GM23338 (cell line): Measurements from ENCODE around the gene CDC42BPA. TPM values are rescaled to one million over a fixed set of nuclear protein-coding genes. Genes with fewer than 3 reads are reported as not detected.

ENCODE experiments used
- ATAC-seq: fragments of 200-7000 bp; cut with Tn5 transposase; 3 replicates; pipeline ENCODE4 v1.9.1; 2020
- DNase-seq: peaks from one replicate; pipeline ENCODE4 v3.0.0-alpha.2; 2015; ENCODE audit warnings: low spot score
- H2AFZ ChIP-seq: fragments of 200-600 bp; sonication (generic); 2 replicates; pipeline ENCODE4 v1.8.0; 2016; ENCODE audit warnings: antibody characterized with exemption, mild to moderate bottlenecking, moderate library complexity
- H3F3A ChIP-seq: fragments of 200-600 bp; sonication (generic); replicated peaks from 2 replicates; pipeline ENCODE4 v1.8.0; 2017; ENCODE audit warnings: antibody characterized with exemption, mixed run types, low read depth
- H3K27ac ChIP-seq: fragments of 200-600 bp; sonication (generic); 2 replicates; pipeline ENCODE4 v1.6.1; 2016; ENCODE audit warnings: low read depth
- H3K27me3 ChIP-seq: fragments of 200-600 bp; sonication (generic); 2 replicates; pipeline ENCODE4 v1.8.0; 2016; ENCODE audit warnings: mild to moderate bottlenecking, mixed run types, moderate library complexity; ENCODE audit not compliant: insufficient read depth
- H3K36me3 ChIP-seq: fragments of 200-600 bp; sonication (generic); 2 replicates; pipeline ENCODE4 v1.8.0; 2016; ENCODE audit warnings: mild to moderate bottlenecking; ENCODE audit not compliant: insufficient read depth
- H3K4me1 ChIP-seq: fragments of 200-600 bp; sonication (generic); 2 replicates; pipeline ENCODE4 v1.8.0; 2016; ENCODE audit warnings: mild to moderate bottlenecking, moderate library complexity; ENCODE audit not compliant: insufficient read depth
- H3K4me2 ChIP-seq: fragments of 200-600 bp; sonication (generic); 2 replicates; pipeline ENCODE4 v1.7.1; 2017; ENCODE audit warnings: mixed run types
- H3K4me3 ChIP-seq: fragments of 200-600 bp; sonication (generic); 2 replicates; pipeline ENCODE4 v1.6.1; 2016; ENCODE audit warnings: mixed run types
- H3K79me2 ChIP-seq: fragments of 200-600 bp; sonication (generic); replicated peaks from 2 replicates; pipeline ENCODE4 v1.8.0; 2017; ENCODE audit warnings: mild to moderate bottlenecking; ENCODE audit not compliant: insufficient read depth
- H3K9me2 ChIP-seq: fragments of 200-600 bp; sonication (generic); 2 replicates; pipeline ENCODE4 v1.8.0; 2017; ENCODE audit not compliant: insufficient read depth
- H4K20me1 ChIP-seq: fragments of 200-600 bp; sonication (generic); replicated peaks from 2 replicates; pipeline ENCODE4 v1.8.0; 2017; ENCODE audit warnings: mild to moderate bottlenecking; ENCODE audit not compliant: insufficient read depth
- H3K27ac Mint-ChIP-seq: 2 replicates; pipeline ENCODE4 v1.8.0; 2020; ENCODE audit warnings: inconsistent platforms, mild to moderate bottlenecking, moderate library complexity, mixed read lengths
- H3K27me3 Mint-ChIP-seq: 3 replicates; pipeline ENCODE4 v1.8.0; 2022; ENCODE audit warnings: low read depth, mild to moderate bottlenecking, moderate library complexity, mixed read lengths, inconsistent platforms; ENCODE audit not compliant: insufficient read depth, poor library complexity
- H3K36me3 Mint-ChIP-seq: 3 replicates; pipeline ENCODE4 v1.8.0; 2021; ENCODE audit warnings: low read depth, mild to moderate bottlenecking, inconsistent platforms, moderate library complexity, mixed read lengths
- H3K4me1 Mint-ChIP-seq: 3 replicates; pipeline ENCODE4 v1.8.0; 2020; ENCODE audit warnings: mild to moderate bottlenecking, inconsistent platforms, mixed read lengths
- H3K4me3 Mint-ChIP-seq: 3 replicates; pipeline ENCODE4 v1.8.0; 2021; ENCODE audit warnings: moderate library complexity, mild to moderate bottlenecking, inconsistent platforms, mixed read lengths
- H3K9me3 Mint-ChIP-seq: 3 replicates; pipeline ENCODE4 v1.8.0; 2020; ENCODE audit warnings: moderate library complexity, mild to moderate bottlenecking, inconsistent platforms, mixed read lengths
- EZH2 ChIP-seq: fragments of 200-600 bp; sonication (generic); IDR thresholded peaks from one replicate; pipeline ENCODE4 v1.8.0; 2017; ENCODE audit warnings: antibody characterized with exemption, mild to moderate bottlenecking, low read depth; ENCODE audit not compliant: unreplicated experiment
- JUNB ChIP-seq: IDR thresholded peaks from one replicate; pipeline ENCODE4 v1.6.1; 2016; ENCODE audit warnings: antibody characterized with exemption; ENCODE audit not compliant: unreplicated experiment
- STAT1 ChIP-seq: IDR thresholded peaks from one replicate; pipeline ENCODE4 v1.6.1; 2016; ENCODE audit warnings: antibody characterized with exemption; ENCODE audit not compliant: unreplicated experiment
- ZNF114 ChIP-seq: fragments of 250-450 bp; sonication (Bioruptor Pico); IDR thresholded peaks from 2 replicates; pipeline ENCODE4 v1.5.0; 2020; ENCODE audit warnings: mild to moderate bottlenecking, moderate library complexity
- ZNF331 ChIP-seq: fragments of 250-450 bp; sonication (Bioruptor Pico); IDR thresholded peaks from 2 replicates; pipeline ENCODE4 v1.5.0; 2020; ENCODE audit warnings: low read depth, mild to moderate bottlenecking, moderate library complexity
- polyA plus RNA-seq: library from polyadenylated mRNA; unstranded; fragments of >200 nt; fragmentation: Nextera tagmentation; extraction: Ambion mirVana; gene quantifications from 2 replicates; pipeline ENCODE4 v1.2.1, GENCODE V29; 2016
- total RNA-seq: library from RNA; depleted of rRNA; stranded (reverse); fragments of >200 nt; shearing (Covaris generic); gene quantifications from 2 replicates; pipeline ENCODE4 v1.2.3, GENCODE V29; 2014
- TF ChIP-seq, protein P1 (sequence below): IDR thresholded peaks from 2 replicates; pipeline ENCODE4 v1.6.1; 2016; ENCODE audit warnings: antibody characterized with exemption
- TF ChIP-seq, protein P2 (sequence below): IDR thresholded peaks from one replicate; pipeline ENCODE4 v1.6.1; 2018; ENCODE audit warnings: antibody characterized with exemption; ENCODE audit not compliant: unreplicated experiment
- TF ChIP-seq, protein P3 (sequence below): fragments of 250-450 bp; sonication (Bioruptor Pico); IDR thresholded peaks from 2 replicates; pipeline ENCODE4 v1.5.0; 2020; ENCODE audit warnings: mild to moderate bottlenecking, moderate library complexity
- TF ChIP-seq, protein P4 (sequence below), 2 experiments: fragments of 200-600 bp in 1 of 2; sonication (generic) in 1 of 2; conservative IDR thresholded peaks; 2 replicates each; pipeline versions ENCODE4 v1.5.1 to v1.6.1; 2016 to 2017; ENCODE audit warnings: antibody characterized with exemption in 2 of 2, low read depth in 2 of 2, mild to moderate bottlenecking in 2 of 2, moderate library complexity in 1 of 2

The CDC42BPA gene
- total and polyA plus RNA-seq, 2 experiments from 2014 or later: 17.7 to 40.1 TPM

DNA sequence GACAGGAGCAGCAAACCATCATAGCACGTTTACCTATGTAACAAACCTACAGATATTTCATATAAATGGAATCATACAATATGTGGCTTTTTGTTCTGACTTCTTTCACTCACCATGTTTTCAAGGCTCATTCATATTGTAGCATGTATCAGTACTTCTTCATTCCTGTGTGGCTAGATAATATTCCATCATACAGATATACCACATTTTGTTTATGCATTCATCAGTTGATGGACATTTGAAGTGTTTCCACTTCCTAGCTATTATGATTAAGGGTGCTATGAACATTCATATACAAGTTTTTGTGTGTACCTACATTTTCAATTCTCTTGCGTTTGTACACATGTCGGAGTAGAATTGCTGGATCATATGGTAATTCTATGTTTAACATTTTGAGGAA lies 90.1 kb downstream of the CDC42BPA start:
- Histone ChIP-seq H3K79me2 (peaks cover 22% of the 10 kb centered on the region; the same call in 1 of the 2 replicates), H2AFZ (no peak overlapping the region), H3K27ac (no peak overlapping the region), H3K4me2 (no peak overlapping the region), H4K20me1 (0 out of 2 replicates have a peak, but pooled peaks cover 3% of the 10 kb centered on the region), H3K27me3 (no peaks in the 10 kb centered on the region), H3K36me3 (no peaks in the 10 kb centered on the region), H3F3A (no peaks in the 10 kb centered on the region), H3K4me1 (0 out of 2 replicates have a peak, but pooled peaks cover 3% of the 10 kb centered on the region), H3K9me2 (no peaks in the 10 kb centered on the region), H3K4me3 (no peak overlapping the region)
- DNase-seq: no peak
- Mint-ChIP-seq H3K4me1 (peaks cover 16% of the 10 kb centered on the region), H3K4me3 (no peak overlapping the region), H3K9me3 (no peaks in the 10 kb centered on the region), H3K27me3 (no peaks in the 10 kb centered on the region), H3K27ac (no peak overlapping the region), H3K36me3 (peaks cover 6% of the 10 kb centered on the region; the same call in 1 of the 3 replicates)
- TF ChIP-seq EZH2: no peak
- TF ChIP-seq, protein P1, sequence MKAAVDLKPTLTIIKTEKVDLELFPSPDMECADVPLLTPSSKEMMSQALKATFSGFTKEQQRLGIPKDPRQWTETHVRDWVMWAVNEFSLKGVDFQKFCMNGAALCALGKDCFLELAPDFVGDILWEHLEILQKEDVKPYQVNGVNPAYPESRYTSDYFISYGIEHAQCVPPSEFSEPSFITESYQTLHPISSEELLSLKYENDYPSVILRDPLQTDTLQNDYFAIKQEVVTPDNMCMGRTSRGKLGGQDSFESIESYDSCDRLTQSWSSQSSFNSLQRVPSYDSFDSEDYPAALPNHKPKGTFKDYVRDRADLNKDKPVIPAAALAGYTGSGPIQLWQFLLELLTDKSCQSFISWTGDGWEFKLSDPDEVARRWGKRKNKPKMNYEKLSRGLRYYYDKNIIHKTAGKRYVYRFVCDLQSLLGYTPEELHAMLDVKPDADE: no peak
- no peak for ATAC-seq

DNA sequence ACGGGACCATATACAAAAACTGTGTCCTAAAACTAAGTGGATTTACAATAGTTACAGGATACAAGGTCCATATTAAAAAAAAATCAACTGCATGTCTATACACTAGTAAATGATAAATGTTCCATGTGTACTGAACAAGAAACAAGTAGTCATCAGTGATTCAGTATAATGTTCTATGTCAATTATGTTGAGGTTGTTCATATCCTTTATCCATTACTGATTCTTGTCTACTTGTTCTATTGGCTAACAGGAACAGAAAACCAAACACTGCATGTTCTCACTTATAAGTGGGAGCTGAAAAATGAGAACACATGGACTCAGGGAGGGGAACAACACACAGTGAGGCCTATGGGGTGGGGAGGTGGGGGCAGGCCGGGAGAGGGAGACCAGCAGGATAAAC lies 90.5 kb downstream of the CDC42BPA start:
- Histone ChIP-seq H3K4me1 (0 out of 2 replicates have a peak, but pooled peaks cover 3% of the 10 kb centered on the region), H3K9me2 (no peaks in the 10 kb centered on the region), H3F3A (no peaks in the 10 kb centered on the region), H3K36me3 (no peaks in the 10 kb centered on the region), H3K79me2 (peaks cover 27% of the 10 kb centered on the region; the same call in 1 of the 2 replicates), H3K4me3 (no peak overlapping the region), H3K4me2 (no peak overlapping the region), H3K27me3 (no peaks in the 10 kb centered on the region), H4K20me1 (0 out of 2 replicates have a peak, but pooled peaks cover 3% of the 10 kb centered on the region), H2AFZ (no peak overlapping the region), H3K27ac (no peak overlapping the region)
- peaks cover 6% of the 10 kb centered on the region; the same call in 1 of the 3 replicates for H3K36me3 Mint-ChIP-seq
- no peak overlapping the region for H3K4me3 Mint-ChIP-seq
- no peak for ATAC-seq
- H3K9me3 Mint-ChIP-seq: no peaks in the 10 kb centered on the region
- DNase-seq: no peak
- no peaks in the 10 kb centered on the region for H3K27me3 Mint-ChIP-seq
- H3K27ac Mint-ChIP-seq: no peak overlapping the region
- H3K4me1 Mint-ChIP-seq: peaks cover 19% of the 10 kb centered on the region
- TF ChIP-seq JUNB: no peak
- no peak for TF ChIP-seq ZNF114 (CRISPR knock-in tag)
- TF ChIP-seq, protein P2, sequence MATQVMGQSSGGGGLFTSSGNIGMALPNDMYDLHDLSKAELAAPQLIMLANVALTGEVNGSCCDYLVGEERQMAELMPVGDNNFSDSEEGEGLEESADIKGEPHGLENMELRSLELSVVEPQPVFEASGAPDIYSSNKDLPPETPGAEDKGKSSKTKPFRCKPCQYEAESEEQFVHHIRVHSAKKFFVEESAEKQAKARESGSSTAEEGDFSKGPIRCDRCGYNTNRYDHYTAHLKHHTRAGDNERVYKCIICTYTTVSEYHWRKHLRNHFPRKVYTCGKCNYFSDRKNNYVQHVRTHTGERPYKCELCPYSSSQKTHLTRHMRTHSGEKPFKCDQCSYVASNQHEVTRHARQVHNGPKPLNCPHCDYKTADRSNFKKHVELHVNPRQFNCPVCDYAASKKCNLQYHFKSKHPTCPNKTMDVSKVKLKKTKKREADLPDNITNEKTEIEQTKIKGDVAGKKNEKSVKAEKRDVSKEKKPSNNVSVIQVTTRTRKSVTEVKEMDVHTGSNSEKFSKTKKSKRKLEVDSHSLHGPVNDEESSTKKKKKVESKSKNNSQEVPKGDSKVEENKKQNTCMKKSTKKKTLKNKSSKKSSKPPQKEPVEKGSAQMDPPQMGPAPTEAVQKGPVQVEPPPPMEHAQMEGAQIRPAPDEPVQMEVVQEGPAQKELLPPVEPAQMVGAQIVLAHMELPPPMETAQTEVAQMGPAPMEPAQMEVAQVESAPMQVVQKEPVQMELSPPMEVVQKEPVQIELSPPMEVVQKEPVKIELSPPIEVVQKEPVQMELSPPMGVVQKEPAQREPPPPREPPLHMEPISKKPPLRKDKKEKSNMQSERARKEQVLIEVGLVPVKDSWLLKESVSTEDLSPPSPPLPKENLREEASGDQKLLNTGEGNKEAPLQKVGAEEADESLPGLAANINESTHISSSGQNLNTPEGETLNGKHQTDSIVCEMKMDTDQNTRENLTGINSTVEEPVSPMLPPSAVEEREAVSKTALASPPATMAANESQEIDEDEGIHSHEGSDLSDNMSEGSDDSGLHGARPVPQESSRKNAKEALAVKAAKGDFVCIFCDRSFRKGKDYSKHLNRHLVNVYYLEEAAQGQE: no peak
- no peak for TF ChIP-seq EZH2
- TF ChIP-seq ZNF331 (CRISPR knock-in tag): no peak
- TF ChIP-seq, protein P3, sequence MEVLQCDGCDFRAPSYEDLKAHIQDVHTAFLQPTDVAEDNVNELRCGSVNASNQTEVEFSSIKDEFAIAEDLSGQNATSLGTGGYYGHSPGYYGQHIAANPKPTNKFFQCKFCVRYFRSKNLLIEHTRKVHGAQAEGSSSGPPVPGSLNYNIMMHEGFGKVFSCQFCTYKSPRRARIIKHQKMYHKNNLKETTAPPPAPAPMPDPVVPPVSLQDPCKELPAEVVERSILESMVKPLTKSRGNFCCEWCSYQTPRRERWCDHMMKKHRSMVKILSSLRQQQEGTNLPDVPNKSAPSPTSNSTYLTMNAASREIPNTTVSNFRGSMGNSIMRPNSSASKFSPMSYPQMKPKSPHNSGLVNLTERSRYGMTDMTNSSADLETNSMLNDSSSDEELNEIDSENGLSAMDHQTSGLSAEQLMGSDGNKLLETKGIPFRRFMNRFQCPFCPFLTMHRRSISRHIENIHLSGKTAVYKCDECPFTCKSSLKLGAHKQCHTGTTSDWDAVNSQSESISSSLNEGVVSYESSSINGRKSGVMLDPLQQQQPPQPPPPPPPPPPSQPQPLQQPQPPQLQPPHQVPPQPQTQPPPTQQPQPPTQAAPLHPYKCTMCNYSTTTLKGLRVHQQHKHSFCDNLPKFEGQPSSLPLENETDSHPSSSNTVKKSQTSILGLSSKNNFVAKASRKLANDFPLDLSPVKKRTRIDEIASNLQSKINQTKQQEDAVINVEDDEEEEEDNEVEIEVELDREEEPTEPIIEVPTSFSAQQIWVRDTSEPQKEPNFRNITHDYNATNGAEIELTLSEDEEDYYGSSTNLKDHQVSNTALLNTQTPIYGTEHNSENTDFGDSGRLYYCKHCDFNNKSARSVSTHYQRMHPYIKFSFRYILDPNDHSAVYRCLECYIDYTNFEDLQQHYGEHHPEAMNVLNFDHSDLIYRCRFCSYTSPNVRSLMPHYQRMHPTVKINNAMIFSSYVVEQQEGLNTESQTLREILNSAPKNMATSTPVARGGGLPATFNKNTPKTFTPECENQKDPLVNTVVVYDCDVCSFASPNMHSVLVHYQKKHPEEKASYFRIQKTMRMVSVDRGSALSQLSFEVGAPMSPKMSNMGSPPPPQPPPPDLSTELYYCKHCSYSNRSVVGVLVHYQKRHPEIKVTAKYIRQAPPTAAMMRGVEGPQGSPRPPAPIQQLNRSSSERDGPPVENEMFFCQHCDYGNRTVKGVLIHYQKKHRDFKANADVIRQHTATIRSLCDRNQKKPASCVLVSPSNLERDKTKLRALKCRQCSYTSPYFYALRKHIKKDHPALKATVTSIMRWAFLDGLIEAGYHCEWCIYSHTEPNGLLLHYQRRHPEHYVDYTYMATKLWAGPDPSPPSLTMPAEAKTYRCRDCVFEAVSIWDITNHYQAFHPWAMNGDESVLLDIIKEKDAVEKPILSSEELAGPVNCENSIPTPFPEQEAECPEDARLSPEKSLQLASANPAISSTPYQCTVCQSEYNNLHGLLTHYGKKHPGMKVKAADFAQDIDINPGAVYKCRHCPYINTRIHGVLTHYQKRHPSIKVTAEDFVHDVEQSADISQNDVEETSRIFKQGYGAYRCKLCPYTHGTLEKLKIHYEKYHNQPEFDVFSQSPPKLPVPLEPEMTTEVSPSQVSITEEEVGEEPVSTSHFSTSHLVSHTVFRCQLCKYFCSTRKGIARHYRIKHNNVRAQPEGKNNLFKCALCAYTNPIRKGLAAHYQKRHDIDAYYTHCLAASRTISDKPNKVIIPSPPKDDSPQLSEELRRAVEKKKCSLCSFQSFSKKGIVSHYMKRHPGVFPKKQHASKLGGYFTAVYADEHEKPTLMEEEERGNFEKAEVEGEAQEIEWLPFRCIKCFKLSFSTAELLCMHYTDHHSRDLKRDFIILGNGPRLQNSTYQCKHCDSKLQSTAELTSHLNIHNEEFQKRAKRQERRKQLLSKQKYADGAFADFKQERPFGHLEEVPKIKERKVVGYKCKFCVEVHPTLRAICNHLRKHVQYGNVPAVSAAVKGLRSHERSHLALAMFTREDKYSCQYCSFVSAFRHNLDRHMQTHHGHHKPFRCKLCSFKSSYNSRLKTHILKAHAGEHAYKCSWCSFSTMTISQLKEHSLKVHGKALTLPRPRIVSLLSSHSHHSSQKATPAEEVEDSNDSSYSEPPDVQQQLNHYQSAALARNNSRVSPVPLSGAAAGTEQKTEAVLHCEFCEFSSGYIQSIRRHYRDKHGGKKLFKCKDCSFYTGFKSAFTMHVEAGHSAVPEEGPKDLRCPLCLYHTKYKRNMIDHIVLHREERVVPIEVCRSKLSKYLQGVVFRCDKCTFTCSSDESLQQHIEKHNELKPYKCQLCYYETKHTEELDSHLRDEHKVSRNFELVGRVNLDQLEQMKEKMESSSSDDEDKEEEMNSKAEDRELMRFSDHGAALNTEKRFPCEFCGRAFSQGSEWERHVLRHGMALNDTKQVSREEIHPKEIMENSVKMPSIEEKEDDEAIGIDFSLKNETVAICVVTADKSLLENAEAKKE (CRISPR knock-in tag): no peak
- TF ChIP-seq, protein P4, sequence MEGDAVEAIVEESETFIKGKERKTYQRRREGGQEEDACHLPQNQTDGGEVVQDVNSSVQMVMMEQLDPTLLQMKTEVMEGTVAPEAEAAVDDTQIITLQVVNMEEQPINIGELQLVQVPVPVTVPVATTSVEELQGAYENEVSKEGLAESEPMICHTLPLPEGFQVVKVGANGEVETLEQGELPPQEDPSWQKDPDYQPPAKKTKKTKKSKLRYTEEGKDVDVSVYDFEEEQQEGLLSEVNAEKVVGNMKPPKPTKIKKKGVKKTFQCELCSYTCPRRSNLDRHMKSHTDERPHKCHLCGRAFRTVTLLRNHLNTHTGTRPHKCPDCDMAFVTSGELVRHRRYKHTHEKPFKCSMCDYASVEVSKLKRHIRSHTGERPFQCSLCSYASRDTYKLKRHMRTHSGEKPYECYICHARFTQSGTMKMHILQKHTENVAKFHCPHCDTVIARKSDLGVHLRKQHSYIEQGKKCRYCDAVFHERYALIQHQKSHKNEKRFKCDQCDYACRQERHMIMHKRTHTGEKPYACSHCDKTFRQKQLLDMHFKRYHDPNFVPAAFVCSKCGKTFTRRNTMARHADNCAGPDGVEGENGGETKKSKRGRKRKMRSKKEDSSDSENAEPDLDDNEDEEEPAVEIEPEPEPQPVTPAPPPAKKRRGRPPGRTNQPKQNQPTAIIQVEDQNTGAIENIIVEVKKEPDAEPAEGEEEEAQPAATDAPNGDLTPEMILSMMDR (conservative IDR thresholded peaks at IDR 0.05; ENCODE audit: low read depth in 2 of 2): no peak
- no peak for TF ChIP-seq STAT1
